ENCODE data around the gene NEAT1.

NEAT1 gene

DNA sequence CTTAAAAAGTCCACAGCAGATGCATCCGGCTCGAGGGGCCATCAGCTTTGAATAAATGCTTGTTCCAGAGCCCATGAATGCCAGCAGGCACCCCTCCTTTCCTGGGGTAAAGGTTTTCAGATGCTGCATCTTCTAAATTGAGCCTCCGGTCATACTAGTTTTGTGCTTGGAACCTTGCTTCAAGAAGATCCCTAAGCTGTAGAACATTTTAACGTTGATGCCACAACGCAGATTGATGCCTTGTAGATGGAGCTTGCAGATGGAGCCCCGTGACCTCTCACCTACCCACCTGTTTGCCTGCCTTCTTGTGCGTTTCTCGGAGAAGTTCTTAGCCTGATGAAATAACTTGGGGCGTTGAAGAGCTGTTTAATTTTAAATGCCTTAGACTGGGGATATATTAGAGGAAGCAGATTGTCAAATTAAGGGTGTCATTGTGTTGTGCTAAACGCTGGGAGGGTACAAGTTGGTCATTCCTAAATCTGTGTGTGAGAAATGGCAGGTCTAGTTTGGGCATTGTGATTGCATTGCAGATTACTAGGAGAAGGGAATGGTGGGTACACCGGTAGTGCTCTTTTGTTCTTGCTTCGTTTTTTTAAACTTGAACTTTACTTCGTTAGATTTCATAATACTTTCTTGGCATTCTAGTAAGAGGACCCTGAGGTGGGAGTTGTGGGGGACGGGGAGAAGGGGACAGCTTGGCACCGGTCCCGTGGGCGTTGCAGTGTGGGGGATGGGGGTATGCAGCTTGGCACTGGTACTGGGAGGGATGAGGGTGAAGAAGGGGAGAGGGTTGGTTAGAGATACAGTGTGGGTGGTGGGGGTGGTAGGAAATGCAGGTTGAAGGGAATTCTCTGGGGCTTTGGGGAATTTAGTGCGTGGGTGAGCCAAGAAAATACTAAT is 1.9 kb downstream of the NEAT1 start:
- peak; percentile 56 for DNase-seq

DNA sequence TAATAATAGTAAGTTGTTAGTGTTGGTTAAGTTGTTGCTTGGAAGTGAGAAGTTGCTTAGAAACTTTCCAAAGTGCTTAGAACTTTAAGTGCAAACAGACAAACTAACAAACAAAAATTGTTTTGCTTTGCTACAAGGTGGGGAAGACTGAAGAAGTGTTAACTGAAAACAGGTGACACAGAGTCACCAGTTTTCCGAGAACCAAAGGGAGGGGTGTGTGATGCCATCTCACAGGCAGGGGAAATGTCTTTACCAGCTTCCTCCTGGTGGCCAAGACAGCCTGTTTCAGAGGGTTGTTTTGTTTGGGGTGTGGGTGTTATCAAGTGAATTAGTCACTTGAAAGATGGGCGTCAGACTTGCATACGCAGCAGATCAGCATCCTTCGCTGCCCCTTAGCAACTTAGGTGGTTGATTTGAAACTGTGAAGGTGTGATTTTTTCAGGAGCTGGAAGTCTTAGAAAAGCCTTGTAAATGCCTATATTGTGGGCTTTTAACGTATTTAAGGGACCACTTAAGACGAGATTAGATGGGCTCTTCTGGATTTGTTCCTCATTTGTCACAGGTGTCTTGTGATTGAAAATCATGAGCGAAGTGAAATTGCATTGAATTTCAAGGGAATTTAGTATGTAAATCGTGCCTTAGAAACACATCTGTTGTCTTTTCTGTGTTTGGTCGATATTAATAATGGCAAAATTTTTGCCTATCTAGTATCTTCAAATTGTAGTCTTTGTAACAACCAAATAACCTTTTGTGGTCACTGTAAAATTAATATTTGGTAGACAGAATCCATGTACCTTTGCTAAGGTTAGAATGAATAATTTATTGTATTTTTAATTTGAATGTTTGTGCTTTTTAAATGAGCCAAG is 2.7 kb downstream of the NEAT1 start:
- peak; percentile 84 for DNase-seq

- DNase-seq: no peak
Measured at GRCh38 chr11:65425971-65426838, 3.6 kb downstream of the NEAT1 start.

- no peak for DNase-seq
Measured at GRCh38 chr11:65426839-65427690, 4.5 kb downstream of the NEAT1 start.

GRCh38 chr11:65427691-65428577 is 5.3 kb downstream of the NEAT1 start:
- no peak for DNase-seq

GRCh38 chr11:65428578-65429067 is 6.0 kb downstream of the NEAT1 start:
- no peak for DNase-seq

DNA sequence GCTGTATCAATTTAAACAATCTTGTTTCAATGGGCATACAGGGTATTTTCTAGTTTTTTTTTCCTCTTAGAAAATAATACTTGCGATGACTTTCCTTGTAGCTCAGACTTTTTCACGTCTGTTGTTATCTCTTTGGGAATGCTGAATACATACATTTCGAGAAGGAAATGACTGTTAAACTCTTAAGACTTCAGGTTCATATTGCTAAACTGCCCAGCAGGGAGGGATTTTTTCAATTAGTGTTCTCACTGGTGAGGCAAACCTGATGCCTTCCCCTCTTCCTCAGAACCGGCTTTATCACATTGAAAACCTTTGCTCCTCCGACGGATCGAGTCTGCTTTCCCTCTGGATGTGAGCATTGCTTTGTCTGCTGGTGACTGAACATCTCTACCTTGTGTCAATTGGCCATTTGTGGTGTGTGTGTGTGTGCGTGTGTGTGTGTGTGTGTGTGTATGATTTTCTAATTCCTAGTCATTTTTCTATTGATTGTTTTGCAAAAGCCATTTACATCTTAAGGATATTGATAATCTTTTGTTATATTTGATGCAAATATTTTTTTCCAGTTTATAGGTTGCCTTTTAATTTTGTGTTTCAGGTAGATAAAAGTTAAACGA is 6.6 kb downstream of the NEAT1 start:
- no peak for DNase-seq

GRCh38 chr11:65429724-65430405 is 7.3 kb downstream of the NEAT1 start:
- DNase-seq: peak; percentile 45

DNA sequence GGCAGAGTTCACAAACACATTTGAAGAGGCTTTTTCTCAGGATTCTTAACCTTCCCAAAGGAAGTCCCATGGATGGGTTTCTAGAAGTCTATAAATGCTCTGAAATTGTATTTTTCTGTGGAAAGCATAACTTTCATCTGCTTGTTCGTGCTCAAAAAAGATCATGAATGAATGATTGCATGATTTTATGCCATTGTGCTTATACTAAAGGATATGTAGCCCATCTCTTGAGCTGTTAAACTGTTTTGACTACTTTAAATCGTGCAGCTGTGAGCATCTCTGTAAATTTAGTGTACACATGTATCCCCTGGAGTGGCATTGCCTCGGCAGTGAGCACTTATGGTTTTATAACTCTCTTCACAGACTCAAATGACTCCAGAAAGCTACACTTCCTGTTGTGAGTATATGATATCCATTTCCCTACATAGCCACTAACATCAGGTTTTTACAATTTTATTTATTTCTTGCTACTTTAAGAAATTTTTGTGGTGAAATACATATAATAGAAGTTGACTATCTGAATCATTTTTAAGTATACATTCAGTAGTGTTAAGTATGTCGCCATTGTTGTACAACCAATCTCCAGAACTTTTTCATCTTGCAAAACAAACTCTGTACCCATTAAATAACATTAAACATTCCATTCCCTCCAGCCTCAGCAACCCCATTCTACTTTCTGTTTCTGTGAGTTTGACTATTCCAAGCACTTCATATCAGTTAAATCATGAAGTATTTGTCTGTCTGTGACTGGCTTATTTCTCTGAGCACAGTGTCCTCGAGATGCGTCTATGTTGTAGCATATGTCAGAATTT is 8.0 kb downstream of the NEAT1 start:
- no peak for DNase-seq

DNA sequence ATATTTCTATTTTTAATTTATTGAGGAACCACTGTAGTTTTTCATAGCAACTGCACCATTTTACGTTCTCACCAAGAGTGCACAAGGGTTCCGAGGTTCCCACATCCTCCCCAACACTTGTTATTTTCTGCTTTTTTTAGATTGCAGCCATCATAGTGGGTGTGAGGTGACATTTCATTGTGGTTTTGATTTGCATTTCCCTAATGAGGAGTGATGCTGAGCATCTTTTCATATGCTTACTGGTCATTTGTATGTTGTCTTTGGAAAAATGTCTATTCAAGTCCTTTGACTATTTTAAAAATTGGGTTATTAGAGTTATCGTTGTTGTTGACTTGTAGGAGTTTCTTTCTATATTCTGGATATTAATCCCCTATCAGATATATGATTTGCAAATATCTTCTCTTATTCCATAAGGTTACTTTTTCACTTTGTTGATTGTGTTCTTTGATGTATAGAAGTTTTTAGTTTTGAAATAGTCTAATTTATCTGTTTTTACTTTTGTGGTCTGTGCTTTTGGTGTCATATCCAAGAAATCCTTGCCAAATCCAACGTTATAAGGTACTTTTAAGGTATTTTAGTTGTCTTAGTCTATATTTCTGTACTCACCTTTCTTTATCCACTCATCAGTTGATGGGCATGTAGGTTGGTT is 9.0 kb downstream of the NEAT1 start:
- DNase-seq: no peak

GRCh38 chr11:65432100-65432650 is 9.6 kb downstream of the NEAT1 start:
- DNase-seq: no peak

- DNase-seq: no peak
Measured at GRCh38 chr11:65432686-65433582, 10.3 kb downstream of the NEAT1 start.

- no peak for DNase-seq
Measured at GRCh38 chr11:65433657-65434056, 11.1 kb downstream of the NEAT1 start.

GRCh38 chr11:65434057-65434666 is 11.6 kb downstream of the NEAT1 start:
- no peak for DNase-seq

DNA sequence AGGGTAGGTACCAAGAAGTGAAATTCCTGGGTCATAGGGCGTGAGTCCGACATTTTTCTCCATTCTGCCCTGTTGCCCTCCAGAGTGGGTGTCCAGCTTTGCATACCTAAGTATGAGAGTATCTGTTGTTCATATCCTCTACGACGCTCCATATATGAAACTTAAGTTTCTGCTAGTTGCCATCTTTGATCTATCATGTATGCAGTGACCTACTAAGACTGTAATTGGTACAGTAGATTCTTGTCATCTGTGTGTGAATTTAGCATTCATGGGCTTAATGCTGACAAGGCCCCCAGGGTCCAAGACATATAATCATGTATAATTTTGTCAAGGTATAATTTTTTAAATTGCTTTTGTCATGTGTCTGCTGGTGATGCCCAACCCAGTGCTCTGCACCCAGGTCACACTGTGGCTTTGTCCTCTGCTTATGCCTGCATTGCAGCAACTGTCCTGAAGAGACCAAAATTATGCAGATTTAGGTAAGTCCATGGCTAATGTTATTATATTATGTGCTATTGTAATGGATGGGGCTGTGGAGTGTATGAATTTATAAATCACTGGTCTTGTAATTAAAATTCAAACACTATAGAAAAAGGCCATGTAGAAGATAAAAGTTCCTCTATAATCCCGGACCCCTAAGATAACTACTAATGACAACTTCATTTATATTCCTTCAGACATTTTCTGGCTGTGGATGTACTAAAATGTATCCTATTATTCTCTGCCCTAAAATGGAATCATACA is 12.2 kb downstream of the NEAT1 start:
- no peak for DNase-seq
